SK-N-SH (cell line): ENCODE measurements around the gene UNK.
"Not testable (repeated sequence)": the region's sequence is repeated elsewhere in the genome, so short reads cannot be mapped to it uniquely, and the experiment has no call there.

Experiments used
- CTCF ChIP-seq: fragments of 200-600 bp; sonication (generic); IDR thresholded peaks from 2 replicates; pipeline ENCODE4 v1.6.1; 2017; ENCODE audit warnings: antibody characterized with exemption, mild to moderate bottlenecking, moderate library complexity
- ELF1 ChIP-seq: IDR thresholded peaks from 2 replicates; pipeline ENCODE4 v1.4.0; 2012
- EP300 ChIP-seq, 2 experiments: IDR thresholded peaks; 2 replicates each; pipeline versions ENCODE4 v1.4.0 to v1.6.1; 2012; ENCODE audit warnings: borderline replicate concordance in 1 of 2, low read depth in 1 of 2, low read length in 1 of 2
- JUND ChIP-seq: IDR thresholded peaks from 2 replicates; pipeline ENCODE4 v1.4.0; 2012
- MXI1 ChIP-seq: IDR thresholded peaks from 2 replicates; pipeline ENCODE4 v1.6.1; 2012; ENCODE audit warnings: mild to moderate bottlenecking, low read depth, low read length, improper control_type of control experiment
- RAD21 ChIP-seq: IDR thresholded peaks from 2 replicates; pipeline ENCODE4 v1.6.1; 2012; ENCODE audit warnings: mild to moderate bottlenecking, low read length
- USF2 ChIP-seq: fragments of 150-350 bp; IDR thresholded peaks from 2 replicates; pipeline ENCODE4 v1.6.1; 2017; ENCODE audit warnings: antibody characterized with exemption, low read length, low read depth, borderline replicate concordance

- TF ChIP-seq JUND; MXI1; CTCF; USF2; RAD21; EP300 (IDR thresholded peaks at IDR 0.05; ENCODE audit: borderline replicate concordance in 1 of 2, low read depth in 1 of 2, low read length in 1 of 2); ELF1: not testable (repeated sequence)
Observed at GRCh38 chr17:75759978-75760640, 24.5 kb upstream of the UNK start.
